GM21825 (cell line): ENCODE data around the gene CFAP74.

Experiments
- ATAC-seq: cut with Tn5 transposase; IDR thresholded peaks from one replicate; pipeline ENCODE4 v1.9.1; 2021; ENCODE audit warnings: mild to moderate bottlenecking, moderate library complexity; ENCODE audit not compliant: unreplicated experiment

Gene CFAP74

GRCh38 chr1:1883092-1883873, 120.3 kb downstream of the CFAP74 start:
- no peak for ATAC-seq

- no peak for ATAC-seq
Measured at GRCh38 chr1:1881727-1882126, 121.9 kb downstream of the CFAP74 start.

- no peak for ATAC-seq
Measured at GRCh38 chr1:1880617-1881312, 122.8 kb downstream of the CFAP74 start.

GRCh38 chr1:1879942-1880341, 123.6 kb downstream of the CFAP74 start:
- no peak for ATAC-seq

GRCh38 chr1:1877865-1878436, 125.6 kb downstream of the CFAP74 start:
- no peak for ATAC-seq

- no peak for ATAC-seq
Measured at GRCh38 chr1:1876335-1876930, 127.2 kb downstream of the CFAP74 start.

GRCh38 chr1:1875932-1876331, 127.7 kb downstream of the CFAP74 start:
- no peak for ATAC-seq

- ATAC-seq, result no peak
Measured at GRCh38 chr1:1874901-1875300, 128.7 kb downstream of the CFAP74 start.

GRCh38 chr1:1873186-1873585, 130.4 kb downstream of the CFAP74 start:
- ATAC-seq, result no peak

GRCh38 chr1:1872329-1872994, 131.1 kb downstream of the CFAP74 start:
- ATAC-seq, result no peak
